Prostate gland (tissue), 2 donors: ENCODE data around the gene SEPTIN1.

Experiments
- CTCF ChIP-seq, 4 experiments: fragments of 200-600 bp in 2 of 4; fragments of 450-650 bp in 2 of 4; sonication (generic) in 2 of 4; IDR thresholded peaks; 1 replicate in 3 of 4; 2 replicates in 1 of 4; pipeline ENCODE4 v1.5.1; 2016 to 2019; ENCODE audit warnings: antibody characterized with exemption in 4 of 4, mild to moderate bottlenecking in 2 of 4, moderate library complexity in 2 of 4
- POLR2A ChIP-seq: fragments of 450-650 bp; IDR thresholded peaks from one replicate; pipeline ENCODE4 v1.6.1; 2016; ENCODE audit warnings: antibody characterized with exemption, mild to moderate bottlenecking

DNA sequence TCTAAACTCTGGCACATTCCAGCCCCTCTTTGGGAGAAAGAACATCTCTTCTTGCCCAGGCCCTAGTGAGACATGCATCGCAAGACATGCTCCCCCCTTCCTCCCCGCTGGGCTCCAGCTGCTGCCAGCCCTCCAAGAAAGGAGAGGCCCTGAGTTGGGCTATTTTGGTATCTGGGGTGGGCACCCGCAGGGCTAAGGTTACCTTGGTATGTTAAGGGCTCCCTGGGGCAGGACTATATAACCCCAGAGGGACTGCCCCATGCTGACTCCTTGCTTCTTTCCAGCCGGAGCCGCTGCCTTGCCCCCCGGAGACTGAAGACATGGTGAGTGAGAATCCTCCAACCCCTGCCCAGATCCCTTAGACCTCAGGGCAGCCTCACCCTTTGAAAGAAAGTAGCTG, 7.8 kb downstream of the SEPTIN1 start, which contains the start of gene MYL11:
- TF ChIP-seq CTCF (IDR thresholded peaks at IDR 0.05) (no peak), POLR2A (no peak)
